A549 (cell line): ENCODE data around the gene MALRD1.

Experiments
- CEBPB ChIP-seq, 2 experiments: fragments of >200 bp in 1 of 2; sonication (Bioruptor Twin) in 1 of 2; formaldehyde crosslinking in 1 of 2; IDR thresholded peaks; 2 replicates each; pipeline ENCODE4 v1.6.1; 2012 to 2016
- CTCF ChIP-seq: fragments of >200 bp; sonication (Bioruptor Twin); formaldehyde crosslinking; IDR thresholded peaks from 3 replicates; pipeline ENCODE4 v1.5.1; 2016
- FOSB ChIP-seq: fragments of 250-450 bp; sonication (Bioruptor Pico); IDR thresholded peaks from 2 replicates; pipeline ENCODE4 v1.5.0; 2020; ENCODE audit warnings: mild to moderate bottlenecking, moderate library complexity
- FOSL2 ChIP-seq, 2 experiments: fragments of 450-650 bp in 1 of 2; fragments of >200 bp in 1 of 2; sonication (Bioruptor Twin) in 1 of 2; formaldehyde crosslinking; IDR thresholded peaks; 2 replicates each; pipeline versions ENCODE4 v1.5.0 to v1.6.1; 2016 to 2020; ENCODE audit warnings: mild to moderate bottlenecking in 1 of 2, moderate library complexity in 1 of 2
- MAZ ChIP-seq: fragments of 150-350 bp; IDR thresholded peaks from 2 replicates; pipeline ENCODE4 v1.6.1; 2014; ENCODE audit warnings: antibody characterized with exemption, low read depth, low read length, borderline replicate concordance
- MYC ChIP-seq: IDR thresholded peaks from 2 replicates; pipeline ENCODE4 v1.6.1; 2012; ENCODE audit warnings: mild to moderate bottlenecking, inconsistent platforms, low read length, improper control_type of control experiment, borderline replicate concordance
- PBX3 ChIP-seq: IDR thresholded peaks from 2 replicates; pipeline ENCODE4 v1.6.1; 2012
- POLR2A ChIP-seq: IDR thresholded peaks from 2 replicates; pipeline ENCODE4 v1.6.1; 2012; ENCODE audit warnings: mild to moderate bottlenecking, low read length
- REST ChIP-seq: fragments of 200-600 bp; sonication (generic); IDR thresholded peaks from 2 replicates; pipeline ENCODE4 v1.6.1; 2016; ENCODE audit warnings: antibody characterized with exemption, mild to moderate bottlenecking, moderate library complexity
- RNF2 ChIP-seq: fragments of 200-600 bp; sonication (generic); IDR thresholded peaks from 2 replicates; pipeline ENCODE4 v1.6.1; 2016; ENCODE audit warnings: low read depth, mild to moderate bottlenecking, antibody characterized with exemption, moderate library complexity, borderline replicate concordance
- SMC3 ChIP-seq: fragments of >200 bp; sonication (Bioruptor Twin); formaldehyde crosslinking; IDR thresholded peaks from 3 replicates; pipeline ENCODE4 v1.6.1; 2018; ENCODE audit warnings: inconsistent platforms
- TP53 ChIP-seq: fragments of 250-450 bp; sonication (Bioruptor Pico); IDR thresholded peaks from 2 replicates; pipeline ENCODE4 v1.5.0; 2021; ENCODE audit warnings: mild to moderate bottlenecking, moderate library complexity
- ZC3H11A ChIP-seq: fragments of 450-650 bp; IDR thresholded peaks from 2 replicates; pipeline ENCODE4 v1.6.1; 2014; ENCODE audit warnings: antibody characterized with exemption, mild to moderate bottlenecking
- ZFP36 ChIP-seq: fragments of 450-650 bp; IDR thresholded peaks from 2 replicates; pipeline ENCODE4 v1.6.1; 2014; ENCODE audit warnings: borderline replicate concordance; ENCODE audit not compliant: partially characterized antibody

GRCh38 chr10:19518109-19518508, 469.5 kb downstream of the MALRD1 start:
- TF ChIP-seq CTCF (no peak), SMC3 (no peak), POLR2A (no peak), REST (no peak), MYC (no peak), RNF2 (no peak), FOSB (CRISPR knock-in tag) (no peak), CEBPB (IDR thresholded peaks at IDR 0.05) (no peak), TP53 (CRISPR knock-in tag) (no peak), ZC3H11A (no peak), FOSL2 (IDR thresholded peaks at IDR 0.05) (no peak), FOSL2 (CRISPR knock-in tag; IDR thresholded peaks at IDR 0.05) (no peak), ZFP36 (no peak), PBX3 (no peak), MAZ (no peak)
